ENCODE data around the gene TRIO.

TRIO gene

GRCh38 chr5:14395411-14395810 lies 252.3 kb downstream of the TRIO start:
- no peak for DNase-seq (ENCODE audit: low read depth)

GRCh38 chr5:14396066-14396465 lies 252.9 kb downstream of the TRIO start:
- DNase-seq (ENCODE audit: low read depth): no peak

GRCh38 chr5:14396737-14397136 lies 253.6 kb downstream of the TRIO start:
- no peak for DNase-seq (ENCODE audit: low read depth)

- DNase-seq (ENCODE audit: low read depth): peak; percentile 68
Measured at GRCh38 chr5:14397717-14398116, 254.6 kb downstream of the TRIO start.

GRCh38 chr5:14399054-14399692 lies 256.0 kb downstream of the TRIO start:
- no peak for DNase-seq (ENCODE audit: low read depth)

- peak; percentile 53 for DNase-seq (ENCODE audit: low read depth)
Measured at GRCh38 chr5:14400085-14400484, 256.9 kb downstream of the TRIO start.

GRCh38 chr5:14400611-14401010 lies 257.5 kb downstream of the TRIO start:
- DNase-seq (ENCODE audit: low read depth): no peak

- DNase-seq (ENCODE audit: low read depth): no peak
Measured at GRCh38 chr5:14401639-14402038, 258.5 kb downstream of the TRIO start.

GRCh38 chr5:14402424-14402823 lies 259.3 kb downstream of the TRIO start:
- DNase-seq (ENCODE audit: low read depth): no peak

- DNase-seq (ENCODE audit: low read depth): no peak
Measured at GRCh38 chr5:14404780-14405179, 261.6 kb downstream of the TRIO start.

- DNase-seq (ENCODE audit: low read depth): no peak
Measured at GRCh38 chr5:14405267-14405666, 262.1 kb downstream of the TRIO start.

- DNase-seq (ENCODE audit: low read depth): no peak
Measured at GRCh38 chr5:14405706-14406553, 262.8 kb downstream of the TRIO start.

GRCh38 chr5:14406554-14406849 lies 263.4 kb downstream of the TRIO start:
- DNase-seq (ENCODE audit: low read depth): no peak

- DNase-seq (ENCODE audit: low read depth): no peak
Measured at GRCh38 chr5:14407051-14407450, 263.9 kb downstream of the TRIO start.

- no peak for DNase-seq (ENCODE audit: low read depth)
Measured at GRCh38 chr5:14407746-14408175, 264.6 kb downstream of the TRIO start.

GRCh38 chr5:14408969-14409586 lies 265.9 kb downstream of the TRIO start:
- no peak for DNase-seq (ENCODE audit: low read depth)

GRCh38 chr5:14410068-14410393 lies 266.9 kb downstream of the TRIO start:
- DNase-seq (ENCODE audit: low read depth): no peak

GRCh38 chr5:14410394-14411201 lies 267.5 kb downstream of the TRIO start:
- no peak for DNase-seq (ENCODE audit: low read depth)

- DNase-seq (ENCODE audit: low read depth): no peak
Measured at GRCh38 chr5:14411216-14411615, 268.1 kb downstream of the TRIO start.

GRCh38 chr5:14413331-14413750 lies 270.2 kb downstream of the TRIO start:
- DNase-seq (ENCODE audit: low read depth): no peak

GRCh38 chr5:14414007-14414406 lies 270.9 kb downstream of the TRIO start:
- no peak for DNase-seq (ENCODE audit: low read depth)

- DNase-seq (ENCODE audit: low read depth): no peak
Measured at GRCh38 chr5:14414656-14415023, 271.5 kb downstream of the TRIO start.
